NCI-H460 (cell line): ENCODE results near the gene LAMC3. TPM values are rescaled to one million over a fixed set of nuclear protein-coding genes. Genes with fewer than 3 reads are reported as not detected.

Experiments
- DNase-seq: peaks from one replicate; pipeline ENCODE4 v3.0.0-alpha.2; 2016; ENCODE audit warnings: low read depth; ENCODE audit errors: extremely low read depth
- total RNA-seq: library from RNA; depleted of rRNA; stranded (reverse); fragments of >200 nt; shearing (Covaris generic); gene quantifications from 2 replicates; pipeline ENCODE4 v1.2.3, GENCODE V29; 2014

Gene LAMC3
- total RNA-seq, 1 experiment from 2014 or later = 8.9 TPM

- DNase-seq = no peak
Measured at GRCh38 chr9:130975932-130976841, 32.8 kb upstream of the LAMC3 start.

GRCh38 chr9:130977811-130978221 lies 31.2 kb upstream of the LAMC3 start:
- DNase-seq = no peak

GRCh38 chr9:130979591-130980385 lies 29.2 kb upstream of the LAMC3 start:
- DNase-seq = no peak

- DNase-seq = no peak
Measured at GRCh38 chr9:130980526-130980925, 28.4 kb upstream of the LAMC3 start.

- DNase-seq = no peak
Measured at GRCh38 chr9:130981002-130981755, 27.8 kb upstream of the LAMC3 start.

GRCh38 chr9:130981756-130982137 lies 27.2 kb upstream of the LAMC3 start:
- no peak for DNase-seq

GRCh38 chr9:130982636-130983358 lies 26.2 kb upstream of the LAMC3 start:
- DNase-seq = no peak

- no peak for DNase-seq
Measured at GRCh38 chr9:130983359-130983670, 25.7 kb upstream of the LAMC3 start.

GRCh38 chr9:130983970-130984369 lies 25.0 kb upstream of the LAMC3 start:
- no peak for DNase-seq

GRCh38 chr9:130984521-130984920 lies 24.5 kb upstream of the LAMC3 start:
- no peak for DNase-seq

- no peak for DNase-seq
Measured at GRCh38 chr9:130985029-130985428, 23.9 kb upstream of the LAMC3 start.

GRCh38 chr9:130985606-130986162 lies 23.3 kb upstream of the LAMC3 start:
- DNase-seq = no peak

GRCh38 chr9:130986356-130986965 lies 22.5 kb upstream of the LAMC3 start:
- DNase-seq = no peak

GRCh38 chr9:130987054-130987453 lies 21.9 kb upstream of the LAMC3 start:
- DNase-seq = no peak

- DNase-seq = no peak
Measured at GRCh38 chr9:130987738-130988399, 21.1 kb upstream of the LAMC3 start.

- no peak for DNase-seq
Measured at GRCh38 chr9:130988400-130988747, 20.6 kb upstream of the LAMC3 start.

- DNase-seq = no peak
Measured at GRCh38 chr9:130988905-130989304, 20.1 kb upstream of the LAMC3 start.

GRCh38 chr9:130989391-130989790 lies 19.6 kb upstream of the LAMC3 start:
- no peak for DNase-seq

- no peak for DNase-seq
Measured at GRCh38 chr9:130989891-130990290, 19.1 kb upstream of the LAMC3 start.
